Type B pancreatic cell (in vitro differentiated cells): ENCODE measurements around the gene TP53I13. TPM values are rescaled to one million over a fixed set of nuclear protein-coding genes. Genes with fewer than 3 reads are reported as not detected.

Experiments used
- DNase-seq: peaks from one replicate; pipeline ENCODE4 v3.0.0; 2021; ENCODE audit warnings: mixed read lengths; ENCODE audit not compliant: unreplicated experiment; ENCODE audit errors: extremely low spot score
- H3K27ac Mint-ChIP-seq: 2 replicates; pipeline ENCODE4 v1.8.0; 2021; ENCODE audit warnings: mild to moderate bottlenecking, mixed read lengths
- H3K27me3 Mint-ChIP-seq: 2 replicates; pipeline ENCODE4 v1.8.0; 2021; ENCODE audit warnings: mixed read lengths
- H3K36me3 Mint-ChIP-seq: 2 replicates; pipeline ENCODE4 v1.8.0; 2021; ENCODE audit warnings: mixed read lengths
- H3K4me1 Mint-ChIP-seq: one replicate; pipeline ENCODE4 v1.8.0; 2021; ENCODE audit warnings: mixed read lengths; ENCODE audit not compliant: unreplicated experiment
- H3K4me3 Mint-ChIP-seq: 2 replicates; pipeline ENCODE4 v1.8.0; 2021; ENCODE audit warnings: mild to moderate bottlenecking, mixed read lengths
- H3K9me3 Mint-ChIP-seq: 2 replicates; pipeline ENCODE4 v1.8.0; 2021; ENCODE audit warnings: mixed read lengths
- CTCF ChIP-seq: fragments of 200-600 bp; sonication (generic); conservative IDR thresholded peaks from 2 replicates; pipeline ENCODE4 v1.5.0; 2021; ENCODE audit warnings: antibody characterized with exemption, mild to moderate bottlenecking
- total RNA-seq: library from RNA; stranded (reverse); gene quantifications from 2 replicates; pipeline ENCODE4 v1.2.1, GENCODE V29; 2021; ENCODE audit warnings: low replicate concordance

The TP53I13 gene
- total RNA-seq, 1 donor from 2014 or later, result 50.3 TPM

- Mint-ChIP-seq H3K9me3 (no peaks in the 10 kb centered on the region), H3K27me3 (no peaks in the 10 kb centered on the region), H3K4me3 (no peak overlapping the region), H3K27ac (no peak overlapping the region), H3K36me3 (peaks cover 10% of the 10 kb centered on the region), H3K4me1 (no peaks in the 10 kb centered on the region)
- no peak for DNase-seq
- TF ChIP-seq CTCF, result no peak
Observed at GRCh38 chr17:29607557-29608195, 39.2 kb downstream of the TP53I13 start.

GRCh38 chr17:29608986-29609385 is 40.5 kb downstream of the TP53I13 start:
- Mint-ChIP-seq H3K27me3 (no peaks in the 10 kb centered on the region), H3K27ac (no peak overlapping the region), H3K4me3 (no peak overlapping the region), H3K9me3 (no peaks in the 10 kb centered on the region), H3K36me3 (peaks cover 5% of the 10 kb centered on the region), H3K4me1 (no peaks in the 10 kb centered on the region)
- DNase-seq, result no peak
- TF ChIP-seq CTCF, result no peak

- H3K9me3 Mint-ChIP-seq, result no peaks in the 10 kb centered on the region
- no peaks in the 10 kb centered on the region for H3K4me1 Mint-ChIP-seq
- no peak overlapping the region for H3K27ac Mint-ChIP-seq
- TF ChIP-seq CTCF, result no peak
- H3K4me3 Mint-ChIP-seq, result no peak overlapping the region
- peaks cover 5% of the 10 kb centered on the region for H3K36me3 Mint-ChIP-seq
- DNase-seq, result no peak
- peaks cover 7% of the 10 kb centered on the region for H3K27me3 Mint-ChIP-seq
Observed at GRCh38 chr17:29610395-29610794, 41.9 kb downstream of the TP53I13 start.

- peaks cover 18% of the 10 kb centered on the region for H3K27me3 Mint-ChIP-seq
- no peak overlapping the region for H3K4me3 Mint-ChIP-seq
- no peak for TF ChIP-seq CTCF
- DNase-seq, result no peak
- H3K27ac Mint-ChIP-seq, result no peak overlapping the region
- H3K36me3 Mint-ChIP-seq, result peaks cover 5% of the 10 kb centered on the region
- no peaks in the 10 kb centered on the region for H3K4me1 Mint-ChIP-seq
- no peaks in the 10 kb centered on the region for H3K9me3 Mint-ChIP-seq
Observed at GRCh38 chr17:29611351-29612093, 43.0 kb downstream of the TP53I13 start.

- Mint-ChIP-seq H3K4me1 (no peaks in the 10 kb centered on the region), H3K9me3 (no peaks in the 10 kb centered on the region), H3K27me3 (peaks cover 23% of the 10 kb centered on the region), H3K36me3 (peaks cover 5% of the 10 kb centered on the region), H3K27ac (no peak overlapping the region), H3K4me3 (no peak overlapping the region)
- no peak for DNase-seq
- no peak for TF ChIP-seq CTCF
Observed at GRCh38 chr17:29612094-29612403, 43.5 kb downstream of the TP53I13 start.
